GM18867 (cell line): ENCODE results near the gene SLC2A14.
A peak's percentile ranks its signal among the peaks of the same experiment; 100 is the strongest.
"Not testable (repeated sequence)": the region's sequence is repeated elsewhere in the genome, so short reads cannot be mapped to it uniquely, and the experiment has no call there.

Experiments
- ATAC-seq: cut with Tn5 transposase; IDR thresholded peaks from one replicate; pipeline ENCODE4 v1.9.1; 2021; ENCODE audit warnings: mild to moderate bottlenecking, moderate library complexity; ENCODE audit not compliant: unreplicated experiment

Gene SLC2A14

GRCh38 chr12:7870335-7870734 lies 2.4 kb downstream of the SLC2A14 start:
- ATAC-seq, result no peak

- ATAC-seq, result no peak
Observed at GRCh38 chr12:7869137-7869536, 3.6 kb downstream of the SLC2A14 start.

- no peak for ATAC-seq
Observed at GRCh38 chr12:7868391-7868790, 4.3 kb downstream of the SLC2A14 start.

- no peak for ATAC-seq
Observed at GRCh38 chr12:7864601-7865150, 8.0 kb downstream of the SLC2A14 start.

- not testable (repeated sequence) for ATAC-seq
Observed at GRCh38 chr12:7862814-7863348, 9.8 kb downstream of the SLC2A14 start.

GRCh38 chr12:7862301-7862700 lies 10.4 kb downstream of the SLC2A14 start:
- ATAC-seq, result not testable (repeated sequence)

GRCh38 chr12:7859552-7859951 lies 13.2 kb downstream of the SLC2A14 start:
- no peak for ATAC-seq

- no peak for ATAC-seq
Observed at GRCh38 chr12:7857971-7858370, 14.7 kb downstream of the SLC2A14 start.

GRCh38 chr12:7856516-7856915 lies 16.2 kb downstream of the SLC2A14 start:
- no peak for ATAC-seq

- ATAC-seq, result no peak
Observed at GRCh38 chr12:7853557-7853956, 19.2 kb downstream of the SLC2A14 start.

- not testable (repeated sequence) for ATAC-seq
Observed at GRCh38 chr12:7851622-7852081, 21.1 kb downstream of the SLC2A14 start.

GRCh38 chr12:7850099-7850498 lies 22.6 kb downstream of the SLC2A14 start:
- not testable (repeated sequence) for ATAC-seq

- not testable (repeated sequence) for ATAC-seq
Observed at GRCh38 chr12:7848098-7848422, 24.7 kb downstream of the SLC2A14 start.

- peak; percentile 53 for ATAC-seq
Observed at GRCh38 chr12:7847226-7848097, 25.3 kb downstream of the SLC2A14 start.

- no peak for ATAC-seq
Observed at GRCh38 chr12:7844116-7844515, 28.6 kb downstream of the SLC2A14 start.

- not testable (repeated sequence) for ATAC-seq
Observed at GRCh38 chr12:7843583-7843982, 29.1 kb downstream of the SLC2A14 start.

- ATAC-seq, result not testable (repeated sequence)
Observed at GRCh38 chr12:7843149-7843548, 29.6 kb downstream of the SLC2A14 start.

- ATAC-seq, result not testable (repeated sequence)
Observed at GRCh38 chr12:7842444-7842843, 30.3 kb downstream of the SLC2A14 start.

GRCh38 chr12:7839848-7840247 lies 32.9 kb downstream of the SLC2A14 start:
- ATAC-seq, result not testable (repeated sequence)

- ATAC-seq, result not testable (repeated sequence)
Observed at GRCh38 chr12:7839226-7839625, 33.5 kb downstream of the SLC2A14 start.

- no peak for ATAC-seq
Observed at GRCh38 chr12:7837366-7837765, 35.3 kb downstream of the SLC2A14 start.

- no peak for ATAC-seq
Observed at GRCh38 chr12:7835766-7836165, 36.9 kb downstream of the SLC2A14 start.
